Cardiac fibroblast (primary cell): ENCODE measurements around the gene ARMC9.
"Not testable (repeated sequence)": the region's sequence is repeated elsewhere in the genome, so short reads cannot be mapped to it uniquely, and the experiment has no call there.

Experiments
- DNase-seq, 2 donors: peaks; one replicate each; pipeline versions ENCODE4 v3.0.0 to v3.0.0-alpha.2; 2010; ENCODE audit warnings: low read depth in 2 of 2
- H3K4me3 ChIP-seq, 2 donors: replicated peaks in 1 of 2; 1 replicate in 1 of 2; 2 replicates in 1 of 2; pipeline ENCODE4 v1.5.1; 2011; ENCODE audit warnings: low read depth in 2 of 2, low read length in 2 of 2, mild to moderate bottlenecking in 2 of 2, moderate library complexity in 1 of 2
- CTCF ChIP-seq: IDR thresholded peaks from one replicate; pipeline ENCODE4 v1.5.1; 2011; ENCODE audit warnings: low read depth, mild to moderate bottlenecking, low read length, inconsistent platforms

Gene ARMC9

GRCh38 chr2:231298091-231298490 is 99.7 kb downstream of the ARMC9 start:
- no peak for TF ChIP-seq CTCF
- DNase-seq = no peak
- no peak overlapping the region for H3K4me3 ChIP-seq

GRCh38 chr2:231299267-231299666 is 100.8 kb downstream of the ARMC9 start:
- no peak for DNase-seq
- no peak for TF ChIP-seq CTCF
- H3K4me3 ChIP-seq = no peak overlapping the region

- no peak overlapping the region for H3K4me3 ChIP-seq
- peak; percentile 6 to 12 for DNase-seq
- TF ChIP-seq CTCF = no peak
Measured at GRCh38 chr2:231300020-231300721, 101.7 kb downstream of the ARMC9 start.

GRCh38 chr2:231300722-231301076 is 102.3 kb downstream of the ARMC9 start:
- DNase-seq = no peak

GRCh38 chr2:231304259-231304658 is 105.8 kb downstream of the ARMC9 start:
- DNase-seq = not testable (repeated sequence)

More at GRCh38 chr2:231300722-231301076, 102.3 kb downstream of the ARMC9 start:
- no peak overlapping the region for H3K4me3 ChIP-seq
- no peak for TF ChIP-seq CTCF

GRCh38 chr2:231305221-231305620 is 106.8 kb downstream of the ARMC9 start:
- H3K4me3 ChIP-seq = no peak overlapping the region
- DNase-seq = no peak
- no peak for TF ChIP-seq CTCF

More at GRCh38 chr2:231304259-231304658, 105.8 kb downstream of the ARMC9 start:
- H3K4me3 ChIP-seq = not testable (repeated sequence)

GRCh38 chr2:231306791-231307393 is 108.5 kb downstream of the ARMC9 start:
- TF ChIP-seq CTCF = no peak
- no peak for DNase-seq
- H3K4me3 ChIP-seq = no peak overlapping the region
